ENCODE results near the gene ACTR1B.
"Not testable (repeated sequence)": the region's sequence is repeated elsewhere in the genome, so short reads cannot be mapped to it uniquely, and the experiment has no call there.

Gene ACTR1B

DNA sequence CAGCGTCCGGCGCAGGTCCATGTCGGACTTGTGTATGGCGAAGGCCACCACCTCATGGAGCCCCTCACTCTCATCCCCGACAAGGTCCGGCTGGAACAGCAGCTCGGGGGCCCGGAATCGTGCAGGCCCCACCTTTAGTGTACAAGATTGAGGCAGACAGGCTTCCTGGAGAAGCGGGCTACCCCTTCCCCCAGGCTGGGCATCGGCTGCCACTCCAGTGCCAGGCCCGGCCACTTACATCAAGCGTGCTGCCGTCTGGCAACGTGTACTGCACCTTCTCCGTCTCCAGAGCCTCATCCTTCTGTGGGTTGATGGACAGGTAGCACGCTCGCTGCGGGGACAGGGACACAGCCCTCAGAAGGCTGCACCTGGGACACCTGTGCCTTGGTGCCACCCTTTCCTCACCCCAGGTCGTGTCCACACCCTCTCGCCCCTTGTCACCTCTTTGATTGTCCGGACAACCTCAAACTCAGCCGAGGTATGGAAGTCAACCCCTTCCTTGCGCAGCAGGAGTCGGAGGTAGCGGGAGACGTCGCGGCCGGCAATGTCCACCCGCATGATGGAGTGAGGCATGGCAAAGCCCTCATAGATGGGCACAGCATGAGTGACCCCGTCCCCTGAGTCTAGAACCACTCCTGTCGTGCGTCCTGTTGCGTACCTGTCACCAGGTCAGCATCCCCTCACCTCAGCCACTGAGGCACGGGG lies 5.7 kb downstream of the ACTR1B start:
- DNase-seq = no peak

DNA sequence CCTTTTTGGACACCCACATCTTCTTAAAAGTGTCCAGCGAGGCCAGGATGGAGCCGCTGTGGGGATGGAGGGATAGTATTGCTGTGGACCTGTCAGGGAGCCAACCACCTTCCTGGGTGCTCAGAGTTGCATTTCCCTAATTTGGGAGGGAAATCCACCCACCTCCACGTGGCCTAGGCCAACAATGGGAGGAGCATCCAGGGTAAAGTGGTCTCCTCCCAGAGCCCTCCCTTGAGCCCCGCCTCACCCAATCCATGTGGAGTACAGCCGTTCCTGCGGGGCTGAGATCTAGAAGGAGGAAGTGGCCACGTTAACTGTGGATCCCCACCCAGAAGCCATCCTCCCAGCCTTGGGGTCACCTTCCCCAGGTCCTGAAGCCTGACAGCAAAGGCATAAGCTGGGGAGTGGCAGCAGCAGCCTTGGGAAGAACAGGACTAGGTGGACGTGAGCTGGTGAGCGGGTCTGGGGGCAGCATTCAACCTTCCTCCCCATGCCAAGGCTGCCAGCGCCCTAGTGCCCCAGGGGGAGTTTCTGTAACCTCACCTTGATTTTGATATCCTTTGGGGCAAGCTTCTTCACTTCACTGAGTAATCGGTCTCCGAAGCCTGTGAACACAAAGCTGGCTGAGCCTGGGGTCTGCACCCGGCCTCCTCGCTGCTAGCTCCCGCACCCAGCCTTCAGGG lies 6.8 kb downstream of the ACTR1B start:
- DNase-seq = no peak

DNA sequence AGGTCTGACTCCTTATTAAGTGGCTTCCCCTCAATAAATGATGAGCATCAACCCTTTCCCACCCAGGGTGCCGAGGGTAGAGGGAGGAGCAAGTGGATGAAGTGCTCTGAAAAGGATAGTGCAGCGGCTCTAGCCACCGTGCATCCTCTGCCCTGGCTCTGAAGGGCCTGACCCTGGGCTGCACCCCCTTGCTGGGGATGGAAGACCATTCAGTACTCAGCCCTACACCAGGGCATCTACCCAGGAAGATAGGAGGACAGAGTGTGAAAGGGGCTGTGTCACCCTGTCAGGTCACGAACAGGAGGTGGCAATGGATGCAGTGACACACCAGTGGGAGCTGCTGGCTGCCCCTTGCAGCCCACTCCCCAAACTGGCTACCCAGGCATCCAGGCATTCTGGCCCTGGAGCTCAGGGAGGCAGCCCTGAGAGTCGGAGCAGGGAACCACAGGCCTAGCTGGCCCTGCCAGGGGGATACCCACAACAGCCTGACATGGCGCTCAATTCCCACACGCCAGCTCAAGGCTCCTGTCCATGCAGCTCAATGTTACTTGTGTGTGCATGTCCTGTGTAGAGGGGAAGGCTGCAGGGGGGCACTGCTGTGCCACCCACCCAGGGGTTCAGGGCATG lies 7.6 kb downstream of the ACTR1B start:
- DNase-seq = no peak

DNA sequence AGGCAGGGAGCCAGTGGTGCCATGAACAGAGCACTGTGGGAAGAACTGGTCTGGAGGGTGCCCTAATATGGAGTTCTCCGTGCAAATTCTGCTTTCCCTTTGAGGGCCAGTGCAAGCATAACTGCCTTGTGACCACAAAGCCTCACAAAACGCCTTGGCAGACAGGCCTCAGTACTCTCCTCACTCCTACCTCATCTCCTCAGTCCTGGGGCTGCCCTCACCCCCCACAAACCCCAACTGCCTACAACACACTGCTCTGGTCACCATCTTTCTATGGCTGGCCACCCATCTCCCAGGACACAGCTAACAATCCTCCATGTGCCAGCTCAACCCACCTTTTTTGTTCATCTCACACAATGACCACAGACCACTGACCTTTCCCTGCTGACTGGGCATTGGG lies 9.1 kb downstream of the ACTR1B start:
- DNase-seq = no peak

DNA sequence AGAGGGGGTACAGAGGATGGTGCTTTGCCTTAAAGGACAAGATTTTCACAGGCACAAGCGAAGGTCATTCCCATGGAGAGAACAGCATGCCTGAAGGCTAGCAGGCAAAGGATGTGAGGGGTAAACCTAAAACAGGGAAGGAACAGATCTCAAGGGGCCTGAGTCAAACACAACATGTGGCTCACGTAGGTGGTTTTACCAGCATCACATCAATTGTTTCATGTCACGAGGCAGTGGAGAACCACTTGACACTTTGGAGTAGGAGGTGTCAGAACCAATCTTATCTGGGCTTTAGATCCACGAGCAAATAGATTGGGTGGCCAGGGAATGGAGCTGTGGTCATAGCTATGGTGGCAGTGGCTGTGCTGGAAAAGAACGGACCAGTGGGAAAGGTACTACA lies 9.5 kb downstream of the ACTR1B start:
- no peak for DNase-seq

DNA sequence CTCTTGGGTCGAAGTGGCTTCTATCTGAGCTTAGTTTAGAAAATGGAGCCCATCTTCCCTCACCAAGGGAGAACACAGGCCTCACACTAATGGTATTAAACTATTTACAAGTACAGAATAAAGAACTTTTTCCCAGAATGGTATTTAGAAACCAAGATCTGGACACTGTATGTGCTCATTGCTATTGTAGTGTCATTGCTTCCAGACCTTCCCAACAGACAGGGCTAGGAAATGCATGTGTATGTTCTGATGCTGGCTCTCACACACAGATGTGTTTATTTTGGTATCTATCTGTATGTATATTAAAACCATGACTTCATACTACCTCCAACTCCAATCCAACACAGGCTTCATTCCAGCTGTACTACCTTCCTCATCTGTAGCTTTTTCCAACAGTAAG lies 10.0 kb downstream of the ACTR1B start:
- DNase-seq = no peak

DNA sequence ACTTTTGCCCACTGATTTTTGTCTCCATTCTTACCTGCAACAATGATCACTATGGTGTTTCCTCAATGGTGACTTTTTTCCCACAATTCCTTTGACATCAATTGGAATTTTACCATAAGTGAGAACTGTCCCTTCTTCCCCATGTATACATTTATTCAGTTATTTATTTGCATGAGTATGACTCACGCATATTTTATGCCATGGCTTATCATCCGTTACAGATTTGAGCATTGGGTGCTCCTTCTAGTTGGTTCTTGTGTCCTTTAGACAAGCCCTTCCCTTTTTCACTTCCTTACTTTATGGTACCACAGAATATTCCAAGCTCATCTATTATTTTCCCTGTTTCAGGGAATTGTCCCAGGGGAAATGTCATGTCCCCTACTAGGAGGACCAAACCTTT lies 10.4 kb downstream of the ACTR1B start:
- DNase-seq = no peak

DNA sequence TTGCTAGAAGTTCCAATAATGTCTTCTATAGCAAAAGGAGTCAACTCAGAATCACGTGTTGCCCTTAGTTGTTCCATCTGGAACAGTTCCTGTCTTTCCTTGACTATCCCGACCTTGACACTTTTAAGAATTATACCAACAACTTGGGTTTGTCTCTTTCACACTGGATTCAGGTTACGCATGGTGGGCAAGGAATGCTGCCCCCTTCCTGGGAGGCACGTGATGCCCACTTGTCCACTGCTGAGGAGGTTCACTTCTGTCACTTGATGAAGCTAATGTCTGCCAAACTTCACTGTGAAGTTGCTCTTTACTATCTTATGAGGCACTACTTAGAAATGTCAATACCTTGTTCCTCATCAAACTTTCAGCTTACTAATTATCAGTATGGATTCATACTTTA lies 12.7 kb downstream of the ACTR1B start:
- DNase-seq = no peak

DNA sequence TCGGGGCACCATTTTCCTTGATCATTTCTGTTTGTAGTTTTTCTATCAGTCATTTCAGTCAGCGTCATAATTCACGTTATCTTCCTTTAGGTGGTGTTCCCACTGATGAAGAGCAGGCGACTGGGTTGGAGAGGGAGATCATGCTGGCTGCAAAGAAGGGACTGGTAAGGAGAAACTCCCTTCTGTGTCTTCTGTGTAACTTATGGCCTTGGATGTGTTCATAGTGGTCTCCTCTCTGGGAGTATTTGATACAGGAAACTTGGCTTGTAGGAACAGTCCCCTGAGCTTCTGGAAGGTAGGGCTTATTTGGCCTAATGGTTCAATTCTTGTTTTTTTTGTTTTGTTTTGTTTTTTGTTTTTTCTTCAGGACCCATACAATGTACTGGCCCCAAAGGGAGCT lies 16.9 kb downstream of the ACTR1B start:
- DNase-seq = no peak

DNA sequence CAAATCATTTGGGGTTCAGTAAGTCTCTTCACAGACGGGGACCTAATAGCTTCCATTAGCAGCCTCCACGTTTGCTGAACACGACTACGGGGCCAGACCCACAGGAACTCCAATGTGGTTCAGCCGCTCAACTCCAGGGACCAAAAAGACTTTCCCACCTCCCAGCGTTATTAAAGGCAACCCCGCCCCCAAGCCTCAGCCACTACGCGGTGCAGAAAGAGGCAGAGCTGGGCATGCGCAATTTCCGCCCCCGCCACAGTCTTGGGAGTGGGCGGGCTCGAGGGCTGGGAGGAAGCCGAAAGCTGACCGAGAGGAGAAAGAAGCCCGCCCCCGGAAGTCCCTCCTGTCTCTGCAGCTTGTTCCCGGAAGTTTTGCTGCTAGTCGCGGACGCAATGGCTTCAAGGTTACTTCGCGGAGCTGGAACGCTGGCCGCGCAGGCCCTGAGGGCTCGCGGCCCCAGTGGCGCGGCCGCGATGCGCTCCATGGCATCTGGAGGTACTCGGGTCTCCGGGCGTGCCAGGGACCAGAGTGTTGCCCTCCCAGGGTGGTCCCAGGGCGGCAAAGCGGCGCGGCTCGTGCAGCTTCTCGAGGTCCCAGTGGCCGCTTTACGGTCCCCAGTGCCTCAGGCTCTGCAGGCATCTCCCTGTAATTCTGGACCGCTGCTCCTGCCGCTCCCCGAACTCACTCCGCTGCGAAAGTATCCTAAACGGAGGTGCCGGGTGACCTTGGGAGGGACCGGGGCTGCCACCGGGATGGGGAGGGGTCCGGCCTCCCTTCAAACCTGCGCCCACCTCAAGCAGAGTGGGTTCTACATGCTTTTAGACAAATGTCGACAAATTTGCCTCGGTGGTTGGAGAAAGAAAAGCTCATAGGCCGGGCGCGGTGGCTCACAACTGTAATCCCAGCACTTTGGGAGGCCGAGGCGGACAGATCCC lies 17.9 kb downstream of the ACTR1B start, which contains the start of gene COX5B:
COX5B (plus strand) TSS at position 368 of the 935 bp plus-strand sequence; CDS start at position 393, 25 bp downstream.
- peak; percentile 99 for DNase-seq

DNA sequence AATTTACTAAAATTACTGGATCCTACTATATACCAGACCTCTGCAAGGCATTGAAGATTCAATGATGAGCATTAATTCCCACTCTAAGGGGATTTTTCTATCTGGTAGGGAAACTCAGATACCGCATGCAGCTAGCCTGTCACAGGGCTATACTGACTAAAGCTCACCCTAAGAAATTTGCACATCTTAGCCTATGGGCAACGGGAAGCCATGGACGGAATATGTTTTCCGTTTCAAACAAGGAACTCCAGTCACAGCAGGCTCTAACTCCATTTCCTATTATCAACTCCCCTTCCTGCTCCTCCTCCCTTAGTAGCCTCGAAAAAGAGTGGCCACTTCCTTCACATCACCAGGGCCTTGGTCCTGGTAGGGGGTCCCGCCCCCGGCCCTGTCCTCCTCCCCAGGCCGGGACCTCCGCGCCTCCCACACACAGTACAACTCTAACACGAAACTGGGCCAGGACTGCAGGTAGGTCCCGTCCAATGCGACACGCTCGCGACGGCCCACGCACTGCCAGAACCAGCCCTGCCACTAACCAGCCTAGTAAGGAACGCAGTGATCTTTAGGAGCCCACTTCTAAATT lies 18.6 kb downstream of the ACTR1B start:
- peak; percentile 43 for DNase-seq

DNA sequence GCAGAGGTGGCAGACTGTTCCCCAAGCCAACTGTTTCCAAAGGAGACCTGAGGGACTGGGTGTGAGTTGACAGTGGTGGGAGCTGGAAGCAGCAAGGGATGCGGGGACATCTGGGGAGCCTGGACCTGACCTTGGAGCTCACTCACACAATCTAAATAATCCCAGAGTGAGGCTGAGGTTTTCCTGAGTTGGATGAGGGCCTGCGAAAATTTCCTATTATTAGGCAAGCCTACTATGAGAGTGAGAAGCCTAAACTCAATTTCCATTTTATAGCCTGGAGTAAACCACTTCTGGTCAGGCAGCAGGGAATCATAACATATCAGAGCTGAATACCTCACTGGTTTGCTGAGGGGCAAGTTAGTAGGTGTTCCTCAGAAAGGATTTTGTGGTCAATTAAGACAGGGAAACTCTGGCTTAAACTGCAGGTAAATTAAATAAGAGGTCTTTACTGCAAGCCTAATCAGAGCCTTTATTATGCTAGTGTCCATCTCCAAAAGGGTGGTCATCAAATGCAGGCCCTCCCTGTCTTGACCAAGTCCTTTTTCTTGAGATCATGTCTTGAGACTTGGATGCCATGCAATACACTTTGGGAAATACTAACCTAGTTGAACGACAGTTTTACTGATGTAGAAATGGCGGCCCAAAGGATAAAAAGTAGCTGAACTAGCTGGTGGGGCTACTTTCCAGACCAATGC lies 19.7 kb downstream of the ACTR1B start:
- DNase-seq = no peak

DNA sequence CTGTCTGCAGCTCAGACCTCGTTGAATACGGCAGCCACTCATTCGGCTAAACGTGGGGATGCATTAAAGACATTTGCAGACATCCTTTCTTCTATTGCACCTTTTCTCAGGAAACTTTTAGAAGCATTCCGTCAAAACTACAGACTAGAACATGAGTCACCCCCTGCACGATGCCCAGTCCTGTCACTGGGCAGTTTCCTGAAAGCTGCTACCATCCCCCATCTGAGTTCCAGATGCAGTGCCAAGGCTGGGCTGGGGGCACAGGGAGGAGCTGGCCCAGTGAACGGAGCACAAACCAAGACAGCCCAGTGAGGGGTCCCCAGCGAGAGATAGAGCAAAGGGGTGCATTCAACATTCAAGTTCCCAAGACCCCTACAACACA lies 37.8 kb downstream of the ACTR1B start:
- DNase-seq = not testable (repeated sequence)

DNA sequence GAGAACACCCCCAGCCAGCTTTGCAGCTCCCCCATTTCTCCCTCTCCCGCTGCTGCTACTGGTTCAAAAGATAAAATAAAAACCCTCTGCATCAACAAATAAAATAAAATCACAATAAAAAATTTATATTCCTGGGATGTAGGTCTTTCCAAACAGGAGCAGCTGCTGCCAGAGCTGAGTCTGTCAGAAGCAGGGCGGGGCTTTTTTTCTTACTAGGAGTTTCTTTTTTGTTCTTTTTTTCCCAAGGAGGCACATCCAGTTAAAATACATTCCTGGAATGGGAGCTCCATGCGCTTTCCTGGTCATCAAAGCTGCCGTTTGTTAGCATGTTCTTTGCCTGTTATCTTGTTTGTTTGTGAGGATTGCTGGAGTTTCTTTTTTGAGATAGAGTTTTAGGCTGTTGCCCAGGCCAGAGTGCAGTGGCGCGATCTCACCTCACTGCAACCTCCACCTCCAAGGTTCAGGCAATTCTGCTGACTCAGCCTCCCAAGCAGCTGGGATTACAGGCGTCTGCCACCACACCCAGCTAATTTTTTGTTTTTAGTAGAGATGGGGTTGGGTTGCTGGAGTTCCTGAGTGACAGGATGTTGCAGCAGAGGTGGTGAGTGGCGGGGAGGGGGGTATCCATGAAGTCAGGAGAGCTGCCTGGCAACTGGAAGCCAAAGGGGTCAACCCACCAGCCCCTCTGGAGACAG lies 38.3 kb downstream of the ACTR1B start:
- DNase-seq = not testable (repeated sequence)

DNA sequence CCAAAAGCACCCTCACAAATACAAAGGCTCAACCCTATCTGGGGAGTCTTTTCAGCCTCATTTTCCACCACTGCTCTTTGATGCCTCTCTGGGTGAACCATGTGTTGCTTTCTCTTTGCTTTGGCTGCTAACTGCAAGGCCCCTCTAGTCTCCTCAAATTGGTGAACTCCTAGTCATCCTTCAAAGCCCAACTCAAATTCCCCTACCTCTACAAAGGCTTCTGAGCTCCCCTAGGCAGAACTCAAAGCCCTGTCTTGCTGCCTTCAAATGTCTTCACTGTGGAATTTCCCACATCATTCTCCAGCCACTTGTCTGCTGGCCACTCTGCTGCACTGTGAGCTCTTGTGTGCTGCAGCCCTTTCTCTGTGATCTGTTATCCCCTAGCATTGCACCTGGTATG lies 40.9 kb downstream of the ACTR1B start:
- DNase-seq = not testable (repeated sequence)

DNA sequence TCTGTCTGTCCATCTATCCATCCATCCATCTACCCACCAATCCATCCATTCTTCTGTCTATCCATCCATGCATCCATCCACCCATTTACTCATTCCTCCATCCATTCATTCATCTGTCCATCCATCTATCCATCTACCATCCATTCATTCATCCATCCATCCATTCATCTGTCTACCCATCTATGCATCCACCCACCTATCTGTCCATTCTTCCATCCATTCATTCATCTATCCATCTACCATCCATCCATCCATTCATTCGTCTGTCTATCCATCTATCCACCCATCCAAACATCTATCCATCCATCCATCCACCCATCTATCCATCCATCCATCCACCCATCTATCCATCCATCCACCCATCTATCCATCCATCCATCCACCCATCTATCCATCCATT lies 43.4 kb downstream of the ACTR1B start:
- DNase-seq = not testable (repeated sequence)

DNA sequence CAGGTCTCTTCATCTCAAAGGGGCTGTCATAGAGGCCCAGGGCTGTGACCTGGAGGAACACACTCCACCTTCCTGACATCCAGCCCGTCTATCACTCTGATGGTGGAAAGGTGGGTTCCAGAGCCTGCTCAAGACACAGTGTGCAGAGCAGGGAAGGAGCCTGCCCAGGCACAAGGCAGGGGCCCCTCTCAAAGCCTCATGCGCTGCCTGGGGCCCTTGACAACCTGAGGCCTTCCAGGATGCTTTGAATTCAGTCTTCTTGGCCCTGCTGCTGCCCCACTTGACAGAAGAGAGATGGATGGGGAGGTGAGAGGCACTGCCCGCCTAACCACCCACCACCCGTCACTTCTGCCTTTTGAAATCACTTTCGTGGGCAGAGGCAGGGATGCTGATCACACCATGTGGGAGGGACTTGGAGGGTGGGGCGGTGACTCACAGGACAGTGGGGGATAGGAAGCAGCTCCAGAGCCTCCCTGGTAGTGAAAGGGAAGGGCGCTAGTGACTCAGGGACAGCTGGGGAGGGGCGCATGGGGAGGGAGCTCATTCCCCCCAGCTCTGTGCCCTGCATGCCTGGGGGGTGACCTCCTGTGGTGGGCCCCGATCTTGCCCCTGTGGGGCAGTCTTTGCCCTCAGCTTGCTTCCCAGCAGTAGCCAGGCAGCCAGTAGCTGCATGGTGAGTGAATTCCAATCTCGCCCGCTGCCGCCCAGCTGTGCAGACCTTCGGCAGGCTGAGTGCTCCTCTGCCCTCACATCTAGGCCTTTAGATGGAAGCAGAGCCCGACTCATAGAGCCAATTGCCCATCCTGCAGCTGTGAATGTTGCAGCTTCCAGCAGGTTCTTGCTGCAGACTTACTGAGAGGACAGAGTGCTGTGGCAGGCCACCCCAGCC lies 44.7 kb downstream of the ACTR1B start:
- DNase-seq = not testable (repeated sequence)

DNA sequence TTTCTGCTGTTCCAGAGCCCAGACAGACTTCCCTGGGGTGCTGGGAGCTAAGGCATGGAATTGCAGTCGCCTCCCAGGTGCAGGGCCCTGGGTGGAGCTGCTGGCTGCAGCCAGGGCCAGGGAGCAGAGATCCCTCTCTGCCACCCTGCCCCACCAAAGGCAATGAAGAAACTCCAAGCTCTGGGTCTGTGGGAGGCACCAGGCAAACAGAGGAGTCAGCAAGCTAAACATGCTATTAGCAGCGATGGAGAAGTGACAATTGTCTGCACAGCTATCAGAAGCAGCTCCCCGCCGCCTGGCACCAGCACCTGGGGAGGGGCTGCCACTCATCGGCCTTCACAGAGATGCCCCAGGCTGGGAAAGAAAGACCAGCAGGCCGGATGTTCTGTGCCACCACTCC lies 45.9 kb downstream of the ACTR1B start:
- no peak for DNase-seq

DNA sequence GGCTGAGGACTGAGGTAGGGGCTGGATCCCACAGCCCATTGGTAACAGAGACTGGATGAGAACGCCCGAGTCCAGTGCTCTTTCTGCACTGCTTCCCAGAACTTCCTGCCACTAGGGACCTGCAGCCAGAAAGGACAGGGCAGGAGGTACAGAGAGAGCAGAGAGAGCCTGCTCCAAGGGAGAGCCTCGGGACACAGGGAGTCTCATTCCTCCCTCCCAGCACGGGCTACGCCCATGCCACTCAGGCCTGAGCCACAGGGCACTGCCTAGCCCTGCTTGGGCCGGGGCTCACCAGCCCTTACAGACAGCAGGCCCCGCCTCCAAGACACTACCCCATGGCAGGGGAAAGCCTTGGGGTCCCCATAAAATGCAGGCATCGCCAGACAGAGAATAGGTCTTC lies 48.1 kb downstream of the ACTR1B start:
- DNase-seq = not testable (repeated sequence)

DNA sequence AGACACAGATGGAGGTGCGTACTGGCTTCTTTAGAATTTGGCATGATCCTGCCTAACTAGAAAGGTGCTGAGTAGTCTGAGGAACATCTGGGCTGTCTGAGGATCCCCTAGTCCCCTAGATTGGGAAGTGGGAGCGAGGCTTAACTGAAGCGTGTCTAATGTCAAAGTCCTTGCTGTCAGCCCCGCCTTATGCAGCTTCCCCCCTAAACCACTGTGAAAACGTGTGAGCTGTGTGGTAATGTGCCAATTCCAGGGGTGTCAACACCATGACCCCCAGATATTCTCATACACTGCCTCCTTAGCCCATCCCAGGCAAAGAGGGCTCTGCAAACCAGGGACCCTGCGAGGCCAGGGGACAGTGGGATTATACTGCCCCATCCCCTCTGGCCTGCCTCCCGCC lies 51.9 kb downstream of the ACTR1B start:
- not testable (repeated sequence) for DNase-seq

Data from midbrain (tissue), 1 donor.